Thyroid gland (tissue), 4 donors: Measurements from ENCODE around the gene ADAMTS2. TPM values are rescaled to one million over a fixed set of nuclear protein-coding genes. Genes with fewer than 3 reads are reported as not detected.

Source experiments
- small RNA-seq: library from RNA; depleted of rRNA; stranded (forward); fragments of <200 nt; gene quantifications from one replicate; pipeline ENCODE3, GENCODE V24; 2016
- total RNA-seq, 4 donors: library from RNA; depleted of rRNA; stranded (reverse); fragments of >200 nt; gene quantifications; one replicate each; pipeline ENCODE4 v1.2.3, GENCODE V29; 2016

The ADAMTS2 gene
- total RNA-seq, 4 donors from 2014 or later: 3.5 to 16.2 (median 7.3) TPM

Small RNAs within 50 kb of the gene (small RNA-seq; reads per million reads assigned to genes)
- not detected for gene AC109479.2

Other genes with a start within 250 kb of the ADAMTS2 start
- 10 to 100 TPM; 49.8 to 75.0 (median 63.0) TPM for gene RUFY1, start 205.1 kb upstream of the ADAMTS2 start, total RNA-seq